Mucosa of rectum (tissue), 2 donors: ENCODE data around the gene MYO1E.
A peak's percentile ranks its signal among the peaks of the same experiment; 100 is the strongest.
"Not testable (repeated sequence)": the region's sequence is repeated elsewhere in the genome, so short reads cannot be mapped to it uniquely, and the experiment has no call there.

Experiments
- H3K27ac ChIP-seq, 2 donors: one replicate each; pipeline ENCODE4 v1.7.0; 2013; ENCODE audit warnings: inconsistent platforms in 2 of 2, low read depth in 2 of 2, low read length in 2 of 2
- H3K27me3 ChIP-seq, 2 donors: one replicate each; pipeline ENCODE4 v1.7.0; 2013; ENCODE audit warnings: low read length in 2 of 2; ENCODE audit not compliant: control insufficient read depth in 2 of 2, insufficient read depth in 2 of 2
- H3K36me3 ChIP-seq, 2 donors: one replicate each; pipeline ENCODE4 v1.7.0; 2013; ENCODE audit warnings: low read length in 2 of 2; ENCODE audit not compliant: control insufficient read depth in 2 of 2, insufficient read depth in 2 of 2
- H3K4me1 ChIP-seq, 2 donors: one replicate each; pipeline ENCODE4 v1.7.0; 2013; ENCODE audit warnings: low read length in 2 of 2, mild to moderate bottlenecking in 1 of 2; ENCODE audit not compliant: control insufficient read depth in 2 of 2, insufficient read depth in 2 of 2
- H3K4me3 ChIP-seq, 2 donors: one replicate each; pipeline ENCODE4 v1.7.0; 2013; ENCODE audit warnings: low read length in 2 of 2
- H3K9ac ChIP-seq, 2 donors: one replicate each; pipeline ENCODE4 v1.7.0; 2013; ENCODE audit warnings: low read length in 2 of 2, low read depth in 1 of 2, mild to moderate bottlenecking in 1 of 2
- H3K9me3 ChIP-seq, 2 donors: one replicate each; pipeline ENCODE4 v1.7.0; 2013; ENCODE audit warnings: low read length in 2 of 2; ENCODE audit not compliant: control insufficient read depth in 2 of 2
- donor health status: healthy.
- donor health status: Normal muscosa, but diverticular disease.

Gene MYO1E

GRCh38 chr15:59282515-59283337 lies 89.9 kb downstream of the MYO1E start:
- H3K4me1 ChIP-seq = peaks cover 30 to 49% of the 10 kb centered on the region in 2 donors
- H3K9me3 ChIP-seq = no peaks in the 10 kb centered on the region
- H3K9ac ChIP-seq = peak overlapping the region; percentile 49 to 53
- H3K27ac ChIP-seq = peak overlapping the region; percentile 84 to 91
- no peaks in the 10 kb centered on the region for H3K36me3 ChIP-seq
- no peaks in the 10 kb centered on the region for H3K27me3 ChIP-seq
- peak overlapping the region in 1 of 2 donors; percentile 15 for H3K4me3 ChIP-seq

GRCh38 chr15:59281699-59282098 lies 91.0 kb downstream of the MYO1E start:
- Histone ChIP-seq H3K4me3 (no peak overlapping the region), H3K9ac (no peak overlapping the region), H3K4me1 (peaks cover 30 to 57% of the 10 kb centered on the region in 2 donors)

GRCh38 chr15:59280855-59281254 lies 91.8 kb downstream of the MYO1E start:
- no peak overlapping the region for H3K4me3 ChIP-seq
- no peak overlapping the region for H3K27ac ChIP-seq
- H3K36me3 ChIP-seq = no peaks in the 10 kb centered on the region
- no peaks in the 10 kb centered on the region for H3K9me3 ChIP-seq
- peaks cover 31 to 57% of the 10 kb centered on the region in 2 donors for H3K4me1 ChIP-seq
- no peaks in the 10 kb centered on the region for H3K27me3 ChIP-seq
- no peak overlapping the region for H3K9ac ChIP-seq

More at GRCh38 chr15:59281699-59282098, 91.0 kb downstream of the MYO1E start:
- no peaks in the 10 kb centered on the region for H3K9me3 ChIP-seq
- no peaks in the 10 kb centered on the region for H3K36me3 ChIP-seq
- H3K27me3 ChIP-seq = no peaks in the 10 kb centered on the region
- H3K27ac ChIP-seq = peak overlapping the region in 1 of 2 donors; percentile 81

GRCh38 chr15:59280292-59280691 lies 92.4 kb downstream of the MYO1E start:
- H3K27ac ChIP-seq, H3K4me3 ChIP-seq, H3K36me3 ChIP-seq, H3K27me3 ChIP-seq, H3K9ac ChIP-seq, H3K9me3 ChIP-seq: not testable (repeated sequence)
- peaks cover 33 to 58% of the 10 kb centered on the region in 2 donors for H3K4me1 ChIP-seq

GRCh38 chr15:59279023-59279422 lies 93.6 kb downstream of the MYO1E start:
- Histone ChIP-seq H3K27ac (peak overlapping the region; percentile 44 to 94), H3K4me3 (no peak overlapping the region), H3K27me3 (no peaks in the 10 kb centered on the region), H3K36me3 (no peaks in the 10 kb centered on the region), H3K9ac (no peak overlapping the region), H3K4me1 (peaks cover 36 to 67% of the 10 kb centered on the region in 2 donors), H3K9me3 (no peaks in the 10 kb centered on the region)

GRCh38 chr15:59278120-59278519 lies 94.6 kb downstream of the MYO1E start:
- Histone ChIP-seq H3K27me3 (no peaks in the 10 kb centered on the region), H3K9me3 (no peaks in the 10 kb centered on the region), H3K36me3 (no peaks in the 10 kb centered on the region), H3K27ac (peak overlapping the region; percentile 94 to 95), H3K4me1 (peaks cover 33 to 67% of the 10 kb centered on the region in 2 donors), H3K4me3 (no peak overlapping the region), H3K9ac (no peak overlapping the region)

- Histone ChIP-seq H3K27ac (peak overlapping the region; percentile 94 to 95), H3K4me1 (peaks cover 24 to 63% of the 10 kb centered on the region in 2 donors), H3K9me3 (no peaks in the 10 kb centered on the region), H3K4me3 (peak overlapping the region; percentile 34 to 44), H3K36me3 (no peaks in the 10 kb centered on the region), H3K9ac (peak overlapping the region; percentile 54 to 70), H3K27me3 (no peaks in the 10 kb centered on the region)
Measured at GRCh38 chr15:59276225-59277178, 96.2 kb downstream of the MYO1E start.

GRCh38 chr15:59274126-59274970 lies 98.3 kb downstream of the MYO1E start:
- Histone ChIP-seq H3K27me3 (no peaks in the 10 kb centered on the region), H3K9me3 (no peaks in the 10 kb centered on the region), H3K36me3 (no peaks in the 10 kb centered on the region), H3K4me3 (peak overlapping the region in 1 of 2 donors; percentile 14), H3K4me1 (peaks cover 24 to 64% of the 10 kb centered on the region in 2 donors), H3K27ac (peak overlapping the region; percentile 94 to 95), H3K9ac (no peak overlapping the region)

GRCh38 chr15:59273234-59273633 lies 99.4 kb downstream of the MYO1E start:
- Histone ChIP-seq H3K9me3 (no peaks in the 10 kb centered on the region), H3K27ac (peak overlapping the region; percentile 85 to 94)

More at GRCh38 chr15:59273234-59273633, 99.4 kb downstream of the MYO1E start:
- H3K4me3 ChIP-seq = no peak overlapping the region
- peaks cover 19 to 54% of the 10 kb centered on the region in 2 donors for H3K4me1 ChIP-seq
- H3K27me3 ChIP-seq = no peaks in the 10 kb centered on the region
- H3K9ac ChIP-seq = peak overlapping the region in 1 of 2 donors; percentile 52
- peaks cover 0 to 4% of the 10 kb centered on the region in 2 donors for H3K36me3 ChIP-seq
